H1 (cell line): ENCODE results near the gene PREX1. TPM values are rescaled to one million over a fixed set of nuclear protein-coding genes. Genes with fewer than 3 reads are reported as not detected.

ENCODE experiments used
- CBX8 ChIP-seq: fragments of 300-800, 300-1000 bp; sonication (generic); IDR thresholded peaks from 2 replicates; pipeline ENCODE4 v1.7.1; 2016; ENCODE audit warnings: low read depth, low read length, borderline replicate concordance
- HDAC2 ChIP-seq, 2 experiments: fragments of 300-600 bp in 1 of 2; sonication (generic) in 1 of 2; IDR thresholded peaks; 2 replicates each; pipeline ENCODE4 v1.6.1; 2011 to 2012; ENCODE audit warnings: low read depth in 2 of 2, low read length in 2 of 2, mild to moderate bottlenecking in 2 of 2, moderate library complexity in 2 of 2, borderline replicate concordance in 1 of 2, inconsistent platforms in 1 of 2
- polyA plus RNA-seq, 7 experiments: library from polyadenylated mRNA; depleted of rRNA in 3 of 7; stranded (reverse) in 5 of 7; unstranded in 2 of 7; fragments of >200 nt in 5 of 7; fragments of 200-250 nt in 2 of 7; gene quantifications; 1 replicate in 5 of 7; 2 replicates in 1 of 7; 4 replicates in 1 of 7; pipeline versions ENCODE4 v1.2.1 to v1.2.3, GENCODE V29; 2011 to 2013; ENCODE audit warnings: missing spikeins in 2 of 7, mixed read lengths in 2 of 7
- total RNA-seq: library from RNA; stranded (reverse); fragmentation: NEBNext Ultra II Directional; extraction: Animal tissue kit (Norgen Biotek cat#: 25700); gene quantifications from 2 replicates; pipeline ENCODE4 v1.2.1, GENCODE V29; 2021
- TF ChIP-seq, protein P1 (sequence below): IDR thresholded peaks from 2 replicates; pipeline ENCODE4 v1.6.1; 2012; ENCODE audit warnings: inconsistent platforms

Gene PREX1
- total and polyA plus RNA-seq, 2 of the 8 experiments (the other 6 are each of a cell fraction or from before 2014, with no cell fraction given) = 10.7 to 12.8 TPM

DNA sequence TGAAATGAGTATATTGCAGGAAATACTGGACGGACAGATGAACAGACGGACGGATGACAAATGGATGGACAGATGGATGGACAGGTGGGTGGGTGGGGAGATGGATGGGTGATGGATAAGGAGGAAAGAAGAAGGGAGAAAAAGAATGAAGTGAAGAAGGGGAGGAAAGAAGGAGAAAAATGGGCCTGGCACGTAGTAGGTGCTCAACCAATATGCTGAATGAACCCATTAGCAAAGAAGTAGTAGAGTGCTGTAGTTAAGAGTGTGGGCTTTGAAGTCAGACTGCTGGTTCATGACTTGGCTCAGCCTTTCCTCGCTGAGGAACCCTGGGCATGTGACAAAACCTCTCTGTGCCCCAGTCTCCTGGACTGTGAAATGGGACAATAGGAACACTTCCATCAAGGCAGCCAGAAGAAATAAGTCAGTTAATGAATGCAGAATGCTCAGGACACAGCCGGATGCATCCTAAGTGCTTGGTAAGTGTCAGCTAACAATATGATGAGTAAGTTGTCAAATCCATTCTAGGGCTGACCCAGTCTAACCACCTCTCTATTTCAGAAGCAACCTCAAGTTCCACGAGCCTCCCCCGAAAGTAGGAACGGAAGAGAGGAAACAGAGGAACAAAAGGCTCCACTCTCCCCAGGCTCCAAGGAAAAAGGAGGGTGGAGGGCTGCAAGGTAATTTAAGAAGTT lies 37.9 kb downstream of the PREX1 start (continued):
- TF ChIP-seq HDAC2 (IDR thresholded peaks at IDR 0.05; ENCODE audit: borderline replicate concordance in 1 of 2, low read depth in 2 of 2, low read length in 2 of 2) = no peak
- TF ChIP-seq CBX8 = no peak
- TF ChIP-seq, protein P1, sequence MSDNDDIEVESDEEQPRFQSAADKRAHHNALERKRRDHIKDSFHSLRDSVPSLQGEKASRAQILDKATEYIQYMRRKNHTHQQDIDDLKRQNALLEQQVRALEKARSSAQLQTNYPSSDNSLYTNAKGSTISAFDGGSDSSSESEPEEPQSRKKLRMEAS = no peak
